OCI-M2 (cell line): ENCODE data around the gene ARMC9.
A peak's percentile ranks its signal among the peaks of the same experiment; 100 is the strongest.
"Not testable (repeated sequence)": the region's sequence is repeated elsewhere in the genome, so short reads cannot be mapped to it uniquely, and the experiment has no call there.

Experiments used
- DNase-seq: peaks from one replicate; lab custom pipeline; 2025; ENCODE audit not compliant: unreplicated experiment; lab: John Stamatoyannopoulos, UW

The ARMC9 gene

GRCh38 chr2:231335591-231335990 lies 137.2 kb downstream of the ARMC9 start:
- DNase-seq = no peak

GRCh38 chr2:231336236-231336635 lies 137.8 kb downstream of the ARMC9 start:
- no peak for DNase-seq

- no peak for DNase-seq
Observed at GRCh38 chr2:231336700-231337099, 138.3 kb downstream of the ARMC9 start.

GRCh38 chr2:231337807-231338759 lies 139.7 kb downstream of the ARMC9 start:
- DNase-seq = no peak

GRCh38 chr2:231339316-231339715 lies 140.9 kb downstream of the ARMC9 start:
- no peak for DNase-seq

GRCh38 chr2:231341100-231341499 lies 142.7 kb downstream of the ARMC9 start:
- DNase-seq = no peak

GRCh38 chr2:231342061-231342711 lies 143.8 kb downstream of the ARMC9 start:
- DNase-seq = no peak

- DNase-seq = no peak
Observed at GRCh38 chr2:231343006-231343710, 144.7 kb downstream of the ARMC9 start.

- DNase-seq = no peak
Observed at GRCh38 chr2:231343988-231344387, 145.6 kb downstream of the ARMC9 start.

GRCh38 chr2:231344851-231345250 lies 146.4 kb downstream of the ARMC9 start:
- DNase-seq = no peak

GRCh38 chr2:231347081-231347480 lies 148.7 kb downstream of the ARMC9 start:
- peak; percentile 49 for DNase-seq

GRCh38 chr2:231347638-231348037 lies 149.2 kb downstream of the ARMC9 start:
- DNase-seq = no peak

GRCh38 chr2:231348173-231348572 lies 149.7 kb downstream of the ARMC9 start:
- DNase-seq = no peak

GRCh38 chr2:231348704-231349373 lies 150.4 kb downstream of the ARMC9 start:
- no peak for DNase-seq

GRCh38 chr2:231349374-231349735 lies 150.9 kb downstream of the ARMC9 start:
- DNase-seq = not testable (repeated sequence)

- DNase-seq = no peak
Observed at GRCh38 chr2:231351648-231352047, 153.2 kb downstream of the ARMC9 start.

- DNase-seq = no peak
Observed at GRCh38 chr2:231353469-231353868, 155.0 kb downstream of the ARMC9 start.

GRCh38 chr2:231355508-231356465 lies 157.4 kb downstream of the ARMC9 start:
- no peak for DNase-seq

- DNase-seq = no peak
Observed at GRCh38 chr2:231356466-231356844, 158.0 kb downstream of the ARMC9 start.

GRCh38 chr2:231357048-231357447 lies 158.6 kb downstream of the ARMC9 start:
- DNase-seq = no peak
